Choroid plexus epithelial cell (primary cell): ENCODE data around the gene GULP1.
"Not testable (repeated sequence)": the region's sequence is repeated elsewhere in the genome, so short reads cannot be mapped to it uniquely, and the experiment has no call there.

Experiments
- DNase-seq: peaks from one replicate; pipeline ENCODE4 v3.0.0-alpha.2; 2010; ENCODE audit warnings: low read depth
- H3K4me3 ChIP-seq: 2 replicates; pipeline ENCODE4 v1.5.1; 2011; ENCODE audit warnings: low read depth, mild to moderate bottlenecking, control low read depth, low read length, moderate library complexity
- TF ChIP-seq, protein P1 (sequence below): conservative IDR thresholded peaks from 2 replicates; pipeline ENCODE4 v1.5.1; 2011; ENCODE audit warnings: low read depth, mild to moderate bottlenecking, control low read depth, inconsistent platforms, low read length, moderate library complexity

Gene GULP1

DNA sequence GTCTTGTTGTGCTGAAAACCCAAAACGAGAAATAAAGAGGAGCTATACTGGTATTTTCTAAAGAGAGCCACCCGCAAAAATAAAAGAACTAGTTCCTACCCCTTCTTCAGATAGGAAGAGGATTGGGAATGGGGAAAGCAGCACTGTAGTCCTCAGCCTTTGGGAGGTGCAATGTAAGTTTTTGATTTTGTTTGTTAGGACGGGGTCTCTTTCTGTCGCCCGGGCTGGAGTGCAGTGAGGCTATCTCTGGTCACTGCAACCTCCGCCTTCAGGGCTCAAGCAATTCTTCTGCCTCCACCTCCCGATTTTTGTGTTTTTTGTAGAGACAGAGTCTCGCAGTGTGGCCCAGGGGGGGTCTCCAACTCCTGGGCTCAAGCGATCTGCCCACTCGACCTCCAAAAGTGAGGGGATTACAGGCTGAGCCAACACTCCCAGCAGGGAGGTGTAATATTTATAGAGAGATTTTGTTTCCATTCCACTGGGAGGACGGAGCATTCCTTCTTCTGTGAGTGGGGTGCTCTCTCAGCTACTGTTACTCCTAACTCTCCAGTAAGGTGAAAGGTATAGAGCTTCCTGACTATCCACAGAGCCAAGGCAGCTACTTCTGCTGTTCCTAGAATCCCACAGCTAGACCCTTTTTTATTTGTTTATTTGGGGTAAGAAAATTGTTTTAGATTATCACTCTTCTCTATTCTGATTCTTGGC lies 13.1 kb upstream of the GULP1 start:
- DNase-seq, result peak; percentile 6
- H3K4me3 ChIP-seq, result peak overlapping the region; percentile 36
- TF ChIP-seq, protein P1, sequence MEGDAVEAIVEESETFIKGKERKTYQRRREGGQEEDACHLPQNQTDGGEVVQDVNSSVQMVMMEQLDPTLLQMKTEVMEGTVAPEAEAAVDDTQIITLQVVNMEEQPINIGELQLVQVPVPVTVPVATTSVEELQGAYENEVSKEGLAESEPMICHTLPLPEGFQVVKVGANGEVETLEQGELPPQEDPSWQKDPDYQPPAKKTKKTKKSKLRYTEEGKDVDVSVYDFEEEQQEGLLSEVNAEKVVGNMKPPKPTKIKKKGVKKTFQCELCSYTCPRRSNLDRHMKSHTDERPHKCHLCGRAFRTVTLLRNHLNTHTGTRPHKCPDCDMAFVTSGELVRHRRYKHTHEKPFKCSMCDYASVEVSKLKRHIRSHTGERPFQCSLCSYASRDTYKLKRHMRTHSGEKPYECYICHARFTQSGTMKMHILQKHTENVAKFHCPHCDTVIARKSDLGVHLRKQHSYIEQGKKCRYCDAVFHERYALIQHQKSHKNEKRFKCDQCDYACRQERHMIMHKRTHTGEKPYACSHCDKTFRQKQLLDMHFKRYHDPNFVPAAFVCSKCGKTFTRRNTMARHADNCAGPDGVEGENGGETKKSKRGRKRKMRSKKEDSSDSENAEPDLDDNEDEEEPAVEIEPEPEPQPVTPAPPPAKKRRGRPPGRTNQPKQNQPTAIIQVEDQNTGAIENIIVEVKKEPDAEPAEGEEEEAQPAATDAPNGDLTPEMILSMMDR, result no peak

DNA sequence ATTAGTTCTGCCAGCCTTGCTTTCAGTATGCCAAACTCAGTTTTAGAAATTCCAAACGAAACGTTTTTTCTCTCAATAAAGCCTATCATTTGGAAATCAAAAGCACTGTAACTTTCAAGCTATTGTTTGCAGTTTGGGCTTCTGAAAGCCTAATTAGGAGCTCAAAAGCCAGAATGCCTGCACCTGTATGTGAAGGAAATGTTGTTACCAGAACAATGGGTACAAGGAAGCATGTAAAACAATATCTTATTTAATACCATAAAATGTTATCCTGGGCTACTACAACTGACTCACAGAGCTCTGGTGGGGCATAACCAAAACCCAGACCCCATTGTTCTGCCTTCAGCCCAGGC lies 12.6 kb upstream of the GULP1 start:
- DNase-seq, result no peak
- H3K4me3 ChIP-seq, result no peak overlapping the region
- TF ChIP-seq, protein P1, result no peak

DNA sequence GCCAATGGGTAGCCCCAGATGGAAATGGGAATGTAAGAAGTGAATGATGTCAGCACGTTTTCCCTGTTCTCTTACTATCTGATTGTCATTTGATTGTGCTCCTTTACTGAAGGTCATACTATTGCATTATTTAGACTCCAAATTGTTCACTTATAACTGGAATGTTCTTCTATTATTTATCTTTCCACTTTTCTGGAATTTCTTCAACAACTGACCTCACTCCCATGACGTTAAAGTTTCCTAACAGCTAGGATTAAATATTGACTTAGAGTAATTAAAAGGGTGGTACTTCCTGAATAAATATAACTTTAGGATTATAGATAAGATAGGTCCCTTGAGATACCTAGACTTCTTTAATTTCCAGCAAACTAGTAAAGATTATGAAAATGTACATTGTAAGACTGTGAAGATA lies 10.9 kb upstream of the GULP1 start:
- DNase-seq, result no peak
- no peak overlapping the region for H3K4me3 ChIP-seq
- TF ChIP-seq, protein P1, result no peak

DNA sequence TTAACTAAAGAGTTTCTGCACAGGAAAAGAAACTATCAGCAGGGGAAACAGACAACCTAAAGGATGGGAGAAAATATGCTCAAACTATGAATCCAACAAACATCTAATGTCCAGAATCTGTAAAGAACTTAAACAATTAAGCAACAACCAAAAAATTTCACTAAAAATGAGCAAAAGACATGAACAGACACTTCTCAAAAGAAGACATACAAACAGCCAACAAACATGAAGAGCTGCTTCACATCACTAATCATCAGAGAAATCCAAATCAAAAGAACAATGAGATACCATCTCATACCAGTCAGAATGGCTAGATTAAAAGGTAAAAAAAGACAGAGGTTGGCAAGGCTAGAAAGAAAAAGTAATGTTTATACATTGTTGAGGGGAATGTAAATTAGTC lies 8.8 kb upstream of the GULP1 start:
- no peak for DNase-seq
- TF ChIP-seq, protein P1, result no peak
- H3K4me3 ChIP-seq, result no peak overlapping the region

DNA sequence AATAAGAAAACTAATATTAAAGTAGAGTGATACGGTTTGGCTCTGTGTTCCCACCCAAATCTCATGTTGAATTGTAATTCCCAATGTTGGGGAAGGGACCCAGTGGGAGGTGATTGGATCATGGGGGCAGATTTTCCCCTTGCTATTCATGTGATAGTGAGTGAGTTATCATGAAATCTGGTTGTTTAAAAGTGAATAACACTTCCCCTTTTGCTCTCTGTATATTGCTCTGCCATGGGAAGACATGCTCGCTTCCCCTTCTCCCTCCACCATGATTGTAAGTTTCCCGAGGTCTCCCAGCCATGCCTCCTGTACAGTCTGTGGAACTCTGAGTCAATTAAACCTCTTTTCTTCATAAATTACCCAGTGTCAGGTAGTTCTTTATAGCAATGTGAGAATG lies 7.4 kb upstream of the GULP1 start:
- H3K4me3 ChIP-seq, DNase-seq: not testable (repeated sequence)

DNA sequence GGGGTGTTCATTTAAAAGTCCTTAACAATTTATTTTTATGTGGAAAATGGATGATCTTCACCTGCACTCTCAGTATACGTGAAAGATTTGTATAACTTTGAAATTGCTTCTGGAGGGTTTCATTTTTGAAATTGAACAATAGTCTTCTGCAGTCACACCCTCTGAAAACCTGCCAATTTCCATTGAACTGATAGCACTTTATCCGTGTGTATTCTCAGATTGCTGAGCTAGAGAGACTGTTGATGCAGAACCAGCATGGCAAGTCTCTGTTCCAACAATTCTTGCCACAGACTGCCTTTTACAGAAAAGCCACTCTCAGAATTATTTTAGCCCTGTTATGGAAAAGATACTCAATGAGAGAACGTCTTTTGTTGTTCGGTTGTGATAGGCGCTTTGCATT lies 6.6 kb upstream of the GULP1 start:
- no peak overlapping the region for H3K4me3 ChIP-seq
- DNase-seq, result no peak
- TF ChIP-seq, protein P1, result no peak

DNA sequence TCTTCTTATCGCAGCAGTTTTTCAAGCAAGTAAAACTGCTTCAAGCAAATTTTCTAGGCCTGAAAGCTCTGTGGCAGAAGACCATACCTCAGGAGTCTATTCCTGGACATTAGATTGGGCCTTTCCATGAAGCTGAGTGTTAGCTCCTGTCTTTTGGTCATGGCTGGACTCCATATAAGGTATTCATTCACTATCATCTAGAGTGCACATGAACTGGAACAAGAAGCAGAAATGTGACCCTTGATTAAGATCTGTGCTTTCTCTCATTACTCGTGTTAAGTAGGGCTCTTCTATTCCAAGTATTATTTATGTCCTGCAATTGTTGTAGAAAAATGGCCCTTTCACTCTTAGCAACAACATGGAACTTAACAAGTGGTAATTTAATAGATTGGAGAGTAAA lies 5.9 kb upstream of the GULP1 start:
- DNase-seq, result no peak
- H3K4me3 ChIP-seq, result no peak overlapping the region
- TF ChIP-seq, protein P1, result no peak
